Neural progenitor cell (in vitro differentiated cells): ENCODE data around the gene PPP2R2C. TPM values are rescaled to one million over a fixed set of nuclear protein-coding genes. Genes with fewer than 3 reads are reported as not detected.

ENCODE experiments used
- DNase-seq: peaks from one replicate; pipeline ENCODE4 v3.0.0-alpha.2; 2016; ENCODE audit warnings: low spot score
- H2AFZ ChIP-seq: fragments of 200-600 bp; sonication (generic); replicated peaks from 2 replicates; pipeline ENCODE4 v1.6.1; 2016; ENCODE audit warnings: antibody characterized with exemption
- H3F3A ChIP-seq: fragments of 200-600 bp; sonication (generic); 2 replicates; pipeline ENCODE4 v1.6.1; 2016; ENCODE audit warnings: antibody characterized with exemption, low read depth
- H3K27ac ChIP-seq: fragments of 200-600 bp; sonication (generic); 2 replicates; pipeline ENCODE4 v1.5.1; 2016; ENCODE audit warnings: mild to moderate bottlenecking
- H3K27me3 ChIP-seq: fragments of 200-600 bp; sonication (generic); 2 replicates; pipeline ENCODE4 v1.6.1; 2016; ENCODE audit warnings: mild to moderate bottlenecking, moderate library complexity
- H3K36me3 ChIP-seq: fragments of 200-600 bp; sonication (generic); 2 replicates; pipeline ENCODE4 v1.5.1; 2016
- H3K4me1 ChIP-seq: fragments of 200-600 bp; sonication (generic); 2 replicates; pipeline ENCODE4 v1.6.1; 2016; ENCODE audit warnings: mixed run types
- H3K4me2 ChIP-seq: fragments of 200-600 bp; sonication (generic); 2 replicates; pipeline ENCODE4 v1.6.1; 2016
- H3K4me3 ChIP-seq: fragments of 200-600 bp; sonication (generic); 2 replicates; pipeline ENCODE4 v1.5.1; 2016
- H3K79me2 ChIP-seq: fragments of 200-600 bp; sonication (generic); 2 replicates; pipeline ENCODE4 v1.6.1; 2016; ENCODE audit warnings: low read depth
- H3K9ac ChIP-seq: fragments of 200-600 bp; sonication (generic); 2 replicates; pipeline ENCODE4 v1.6.1; 2016
- H3K9me3 ChIP-seq: fragments of 200-600 bp; sonication (generic); 2 replicates; pipeline ENCODE4 v1.5.1; 2016; ENCODE audit warnings: low read depth
- H4K20me1 ChIP-seq: fragments of 200-600 bp; sonication (generic); 2 replicates; pipeline ENCODE4 v1.6.1; 2016; ENCODE audit warnings: low read depth
- H3K27ac Mint-ChIP-seq: 3 replicates; pipeline ENCODE4 v1.8.0; 2021; ENCODE audit warnings: mixed read lengths
- H3K27me3 Mint-ChIP-seq: 2 replicates; pipeline ENCODE4 v1.8.0; 2022; ENCODE audit warnings: low read depth, mild to moderate bottlenecking, inconsistent platforms, moderate library complexity, mixed read lengths; ENCODE audit not compliant: insufficient read depth
- H3K36me3 Mint-ChIP-seq: 3 replicates; pipeline ENCODE4 v1.8.0; 2021; ENCODE audit warnings: mixed read lengths
- H3K4me1 Mint-ChIP-seq: 3 replicates; pipeline ENCODE4 v1.8.0; 2021; ENCODE audit warnings: mixed read lengths
- H3K4me3 Mint-ChIP-seq: 3 replicates; pipeline ENCODE4 v1.8.0; 2021; ENCODE audit warnings: mild to moderate bottlenecking, moderate library complexity, mixed read lengths
- H3K9me3 Mint-ChIP-seq: 3 replicates; pipeline ENCODE4 v1.8.0; 2020; ENCODE audit warnings: mixed read lengths
- CTCF ChIP-seq: fragments of 200-600 bp; sonication (generic); IDR thresholded peaks from 2 replicates; pipeline ENCODE4 v1.5.1; 2017; ENCODE audit warnings: antibody characterized with exemption, mild to moderate bottlenecking
- EZH2 ChIP-seq: fragments of 200-600 bp; sonication (generic); IDR thresholded peaks from 2 replicates; pipeline ENCODE4 v1.6.1; 2017; ENCODE audit warnings: antibody characterized with exemption, mild to moderate bottlenecking, moderate library complexity
- EZH2phosphoT487 ChIP-seq: fragments of 200-600 bp; sonication (generic); IDR thresholded peaks from 2 replicates; pipeline ENCODE4 v1.6.1; 2017; ENCODE audit warnings: antibody characterized with exemption
- total RNA-seq: library from RNA; depleted of rRNA; stranded (reverse); fragments of >200 nt; gene quantifications from 2 replicates; pipeline ENCODE4 v1.2.3, GENCODE V29; 2015; ENCODE audit warnings: low replicate concordance

PPP2R2C gene
- total RNA-seq, 1 donor from 2014 or later = 3.5 TPM

- H3K4me2 ChIP-seq = no peak overlapping the region
- H3K27me3 ChIP-seq = no peaks in the 10 kb centered on the region
- no peak overlapping the region for H3K9ac ChIP-seq
- Mint-ChIP-seq H3K9me3 (peaks cover 10% of the 10 kb centered on the region), H3K27ac (no peak overlapping the region), H3K36me3 (peaks cover 2% of the 10 kb centered on the region), H3K27me3 (peaks cover 17% of the 10 kb centered on the region), H3K4me3 (no peak overlapping the region), H3K4me1 (peaks cover 17% of the 10 kb centered on the region)
- H3K4me1 ChIP-seq = peaks cover 8% of the 10 kb centered on the region
- no peak overlapping the region for H3K27ac ChIP-seq
- no peak overlapping the region for H3K4me3 ChIP-seq
- H3K79me2 ChIP-seq = no peaks in the 10 kb centered on the region
- H4K20me1 ChIP-seq = peaks cover 7% of the 10 kb centered on the region
- no peak for DNase-seq
- no peak overlapping the region for H2AFZ ChIP-seq
- no peaks in the 10 kb centered on the region for H3K36me3 ChIP-seq
- no peak for TF ChIP-seq CTCF
- TF ChIP-seq EZH2 = no peak
- no peak for TF ChIP-seq EZH2phosphoT487
- no peaks in the 10 kb centered on the region for H3F3A ChIP-seq
- no peaks in the 10 kb centered on the region for H3K9me3 ChIP-seq
Measured at GRCh38 chr4:6345096-6345830, 127.2 kb downstream of the PPP2R2C start.

GRCh38 chr4:6343939-6344408, 128.4 kb downstream of the PPP2R2C start:
- Histone ChIP-seq H3K4me3 (no peak overlapping the region), H3K36me3 (no peaks in the 10 kb centered on the region), H3K27ac (no peak overlapping the region), H3K4me2 (no peak overlapping the region), H2AFZ (no peak overlapping the region), H4K20me1 (peaks cover 7% of the 10 kb centered on the region), H3K9me3 (no peaks in the 10 kb centered on the region), H3K9ac (no peak overlapping the region), H3K27me3 (no peaks in the 10 kb centered on the region), H3K79me2 (no peaks in the 10 kb centered on the region), H3F3A (no peaks in the 10 kb centered on the region), H3K4me1 (peaks cover 8% of the 10 kb centered on the region)
- no peak for DNase-seq
- Mint-ChIP-seq H3K27me3 (peaks cover 17% of the 10 kb centered on the region), H3K4me1 (peaks cover 13% of the 10 kb centered on the region), H3K4me3 (no peak overlapping the region), H3K27ac (no peak overlapping the region), H3K36me3 (peaks cover 2% of the 10 kb centered on the region), H3K9me3 (peaks cover 10% of the 10 kb centered on the region)
- TF ChIP-seq CTCF (peak; percentile 30), EZH2phosphoT487 (no peak)

GRCh38 chr4:6342530-6343293, 129.7 kb downstream of the PPP2R2C start:
- Histone ChIP-seq H3K4me2 (no peak overlapping the region), H3K9me3 (no peaks in the 10 kb centered on the region), H3K27me3 (peaks cover 6% of the 10 kb centered on the region), H3K27ac (no peak overlapping the region), H3K36me3 (no peaks in the 10 kb centered on the region), H3K4me1 (peaks cover 14% of the 10 kb centered on the region), H3K4me3 (no peak overlapping the region), H3K9ac (no peak overlapping the region), H2AFZ (no peak overlapping the region), H4K20me1 (peaks cover 7% of the 10 kb centered on the region), H3F3A (no peaks in the 10 kb centered on the region), H3K79me2 (no peaks in the 10 kb centered on the region)
- peak; percentile 59 for DNase-seq
- Mint-ChIP-seq H3K27ac (no peak overlapping the region), H3K9me3 (peaks cover 10% of the 10 kb centered on the region), H3K4me3 (no peak overlapping the region), H3K4me1 (peaks cover 23% of the 10 kb centered on the region), H3K36me3 (peaks cover 2% of the 10 kb centered on the region), H3K27me3 (peaks cover 20% of the 10 kb centered on the region)
- TF ChIP-seq CTCF (no peak), EZH2 (no peak), EZH2phosphoT487 (peak; percentile 81)
